Tibial nerve (tissue), 4 donors: Measurements from ENCODE around the gene RAB8A. TPM values are rescaled to one million over a fixed set of nuclear protein-coding genes. Genes with fewer than 3 reads are reported as not detected.

Experiments used
- DNase-seq, 2 donors: peaks; one replicate each; pipeline ENCODE4 v3.0.0-alpha.2; 2019; ENCODE audit warnings: low spot score in 2 of 2
- H3K27ac ChIP-seq, 4 donors: fragments of 200-600 bp; sonication (generic) in 3 of 4; one replicate each; pipeline ENCODE4 v1.5.1; 2017 to 2019; ENCODE audit warnings: mild to moderate bottlenecking in 1 of 4
- H3K27me3 ChIP-seq, 2 donors: fragments of 200-600 bp; sonication (generic) in 1 of 2; one replicate each; pipeline versions ENCODE4 v1.5.1 to v1.6.0; 2017 to 2019
- H3K36me3 ChIP-seq, 3 donors: fragments of 200-600 bp; sonication (generic); one replicate each; pipeline ENCODE4 v1.5.1; 2018 to 2019
- H3K4me1 ChIP-seq, 4 donors: fragments of 200-600 bp; sonication (generic) in 3 of 4; one replicate each; pipeline ENCODE4 v1.5.1; 2017 to 2019
- H3K4me3 ChIP-seq, 4 donors: fragments of 200-600 bp; sonication (generic) in 3 of 4; one replicate each; pipeline ENCODE4 v1.5.1; 2017 to 2019; ENCODE audit warnings: mild to moderate bottlenecking in 1 of 4, moderate library complexity in 1 of 4
- H3K9me3 ChIP-seq, 4 donors: fragments of 200-600 bp; sonication (generic) in 3 of 4; one replicate each; pipeline ENCODE4 v1.5.1; 2017 to 2019
- EP300 ChIP-seq, 2 donors: sonication (generic); formaldehyde crosslinking; IDR thresholded peaks; one replicate each; pipeline ENCODE4 v1.6.1; 2017; ENCODE audit warnings: antibody characterized with exemption in 2 of 2, mild to moderate bottlenecking in 1 of 2
- POLR2A ChIP-seq, 2 donors: fragments of 450-650 bp; IDR thresholded peaks; one replicate each; pipeline ENCODE4 v1.6.1; 2017; ENCODE audit warnings: antibody characterized with exemption in 2 of 2, mild to moderate bottlenecking in 2 of 2, moderate library complexity in 2 of 2
- WGBS, 2 donors: methylation state at CpG; one replicate each; pipeline ENCODE4 v1.1.5; 2018; 5-methylcytosine and 5-hydroxymethylcytosine counted together
- total RNA-seq, 4 donors: library from RNA; depleted of rRNA; stranded (reverse); fragments of >200 nt; gene quantifications; one replicate each; pipeline ENCODE4 v1.1.0, GENCODE V29; 2016
- TF ChIP-seq, protein P1 (sequence below), 5 experiments: fragments of 200-600 bp in 3 of 5; fragments of 450-650 bp in 2 of 5; sonication (generic) in 3 of 5; IDR thresholded peaks; one replicate each; pipeline ENCODE4 v1.5.1; 2016 to 2019; ENCODE audit warnings: antibody characterized with exemption in 5 of 5, mild to moderate bottlenecking in 3 of 5, moderate library complexity in 2 of 5

RAB8A gene
- total RNA-seq, 4 donors from 2014 or later: 27.3 to 42.9 (median 36.3) TPM

DNA sequence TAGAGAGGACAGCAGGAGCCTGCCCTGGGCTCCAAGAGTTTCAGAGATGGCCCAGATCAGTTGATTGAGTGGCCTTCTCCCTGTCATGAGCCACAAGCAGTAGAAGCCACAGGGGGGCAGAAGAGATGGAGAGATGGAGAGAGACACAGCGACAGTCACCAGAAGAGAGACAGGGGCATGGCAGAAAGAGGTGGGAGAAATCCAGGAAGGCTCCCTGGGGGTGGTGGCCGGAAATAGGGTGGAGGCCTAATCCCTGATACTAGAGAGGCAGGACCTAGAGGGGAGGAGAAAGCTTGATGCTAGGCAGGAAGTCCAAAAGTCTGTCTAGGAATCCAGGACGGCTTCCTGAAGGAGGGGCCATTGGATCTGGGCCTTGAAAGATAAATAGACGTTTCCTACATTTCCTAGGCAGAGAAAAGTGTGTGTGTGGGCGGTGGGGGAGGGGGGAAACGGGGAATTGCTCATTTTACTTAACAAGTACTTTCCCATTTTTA is 45.0 kb upstream of the RAB8A start:
- no peak for TF ChIP-seq EP300 (IDR thresholded peaks at IDR 0.05)
- no peak for TF ChIP-seq POLR2A (IDR thresholded peaks at IDR 0.05)
- TF ChIP-seq, protein P1, sequence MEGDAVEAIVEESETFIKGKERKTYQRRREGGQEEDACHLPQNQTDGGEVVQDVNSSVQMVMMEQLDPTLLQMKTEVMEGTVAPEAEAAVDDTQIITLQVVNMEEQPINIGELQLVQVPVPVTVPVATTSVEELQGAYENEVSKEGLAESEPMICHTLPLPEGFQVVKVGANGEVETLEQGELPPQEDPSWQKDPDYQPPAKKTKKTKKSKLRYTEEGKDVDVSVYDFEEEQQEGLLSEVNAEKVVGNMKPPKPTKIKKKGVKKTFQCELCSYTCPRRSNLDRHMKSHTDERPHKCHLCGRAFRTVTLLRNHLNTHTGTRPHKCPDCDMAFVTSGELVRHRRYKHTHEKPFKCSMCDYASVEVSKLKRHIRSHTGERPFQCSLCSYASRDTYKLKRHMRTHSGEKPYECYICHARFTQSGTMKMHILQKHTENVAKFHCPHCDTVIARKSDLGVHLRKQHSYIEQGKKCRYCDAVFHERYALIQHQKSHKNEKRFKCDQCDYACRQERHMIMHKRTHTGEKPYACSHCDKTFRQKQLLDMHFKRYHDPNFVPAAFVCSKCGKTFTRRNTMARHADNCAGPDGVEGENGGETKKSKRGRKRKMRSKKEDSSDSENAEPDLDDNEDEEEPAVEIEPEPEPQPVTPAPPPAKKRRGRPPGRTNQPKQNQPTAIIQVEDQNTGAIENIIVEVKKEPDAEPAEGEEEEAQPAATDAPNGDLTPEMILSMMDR (IDR thresholded peaks at IDR 0.05): peak in 3 of 5 experiments; percentile 7 to 29 (median 19)
- Histone ChIP-seq H3K27ac (peak overlapping the region in 3 of 4 donors; percentile 45 to 50 (median 50)), H3K36me3 (no peaks in the 10 kb centered on the region), H3K27me3 (no peaks in the 10 kb centered on the region), H3K4me1 (peaks cover 0 to 16% (median under 1%) of the 10 kb centered on the region in 4 donors), H3K4me3 (no peak overlapping the region), H3K9me3 (peaks cover 0 to 11% (median 0%) of the 10 kb centered on the region in 4 donors)
- WGBS, 2 donors: 47 to 48% methylated on average over 6 of the region's 6 CpGs
- no peak for DNase-seq

DNA sequence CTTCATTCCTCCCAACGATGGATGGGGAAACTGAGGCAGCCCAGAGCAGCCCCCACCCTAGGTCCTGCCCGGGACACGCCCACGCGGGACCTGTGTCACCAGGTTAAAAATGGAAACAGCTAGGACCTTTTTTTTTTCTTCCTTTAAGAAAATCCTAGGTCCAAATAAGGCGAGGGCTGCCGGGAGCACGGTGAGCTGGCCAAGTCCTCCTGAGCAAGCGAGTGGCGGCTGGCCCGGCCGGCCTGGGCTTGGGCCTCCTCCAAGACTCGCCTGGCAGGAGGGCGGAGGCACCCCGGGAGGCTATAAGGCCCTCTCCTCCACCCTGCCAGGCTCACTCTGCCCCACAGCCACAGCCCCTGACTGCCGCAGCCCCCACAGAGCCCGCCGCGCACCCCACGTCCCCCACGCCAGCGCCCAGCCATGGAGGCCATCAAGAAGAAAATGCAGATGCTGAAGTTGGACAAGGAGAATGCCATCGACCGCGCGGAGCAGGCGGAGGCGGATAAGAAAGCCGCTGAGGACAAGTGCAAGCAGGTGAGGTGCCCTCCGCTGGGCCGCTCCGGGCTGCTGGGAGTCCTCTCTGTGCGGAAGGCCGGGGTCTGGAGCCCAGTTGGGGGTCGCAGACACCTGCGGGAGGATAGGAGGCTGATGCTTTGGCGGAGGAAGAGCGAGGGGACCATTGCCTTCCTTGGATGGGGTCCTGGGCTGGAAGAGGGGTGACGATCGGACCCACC is 44.3 kb upstream of the RAB8A start:
- H3K9me3 ChIP-seq: peaks cover 0 to 4% (median 0%) of the 10 kb centered on the region in 4 donors
- peak overlapping the region in 3 of 4 donors; percentile 45 to 67 (median 50) for H3K27ac ChIP-seq
- DNase-seq: no peak
- TF ChIP-seq EP300 (IDR thresholded peaks at IDR 0.05): peak in 1 of 2 donors; percentile 42
- no peak for TF ChIP-seq POLR2A (IDR thresholded peaks at IDR 0.05)
- TF ChIP-seq, protein P1 (IDR thresholded peaks at IDR 0.05): no peak
- no peaks in the 10 kb centered on the region for H3K27me3 ChIP-seq
- WGBS, 2 donors: 68% methylated on average over 34 to 40 of the region's 40 CpGs
- H3K36me3 ChIP-seq: no peaks in the 10 kb centered on the region
- H3K4me1 ChIP-seq: peaks cover 0 to 17% (median 4%) of the 10 kb centered on the region in 4 donors
- peak overlapping the region in 2 of 4 donors; percentile 13 to 39 for H3K4me3 ChIP-seq

- Histone ChIP-seq H3K27me3 (no peaks in the 10 kb centered on the region), H3K9me3 (no peaks in the 10 kb centered on the region), H3K27ac (peak overlapping the region in 1 of 4 donors; percentile 11), H3K36me3 (no peaks in the 10 kb centered on the region), H3K4me1 (peaks cover 0 to 17% (median 4%) of the 10 kb centered on the region in 4 donors), H3K4me3 (peak overlapping the region in 1 of 4 donors; percentile 39)
- TF ChIP-seq, protein P1 (IDR thresholded peaks at IDR 0.05): no peak
- 75 to 80% methylated on average over 10 of the region's 10 CpGs for WGBS, 2 donors
- no peak for DNase-seq
Measured at GRCh38 chr19:16068696-16069259, 42.9 kb upstream of the RAB8A start.

DNA sequence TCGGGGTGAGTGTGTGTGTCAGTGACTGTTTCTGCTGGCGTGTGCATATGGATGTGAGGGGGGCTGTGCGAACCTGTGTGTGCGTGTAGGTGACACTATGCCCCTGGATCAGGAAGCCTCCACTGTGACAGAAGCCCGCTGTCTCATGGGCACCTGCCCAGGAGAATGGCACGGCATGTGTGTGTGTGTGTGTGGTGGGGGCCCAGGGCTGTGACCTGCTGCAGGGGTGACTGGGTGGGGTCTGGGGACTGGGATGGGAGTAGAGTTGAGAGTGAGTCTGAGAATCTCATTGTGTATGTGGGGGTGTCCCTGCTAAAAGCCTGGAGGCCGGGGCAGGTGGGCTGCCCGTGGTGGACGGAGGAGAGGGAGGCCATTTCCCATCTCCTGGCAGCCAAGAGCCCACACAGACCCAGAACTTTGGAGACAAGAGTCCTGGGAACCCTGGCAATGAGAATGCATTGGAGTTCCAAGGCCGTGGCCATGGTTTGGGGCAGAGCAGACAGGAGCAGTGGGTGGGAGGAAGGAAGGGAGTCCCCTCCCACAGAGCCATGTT is 41.8 kb upstream of the RAB8A start:
- peak overlapping the region in 2 of 4 donors; percentile 3 to 21 for H3K4me3 ChIP-seq
- no peaks in the 10 kb centered on the region for H3K27me3 ChIP-seq
- peak overlapping the region in 3 of 4 donors; percentile 60 to 89 (median 73) for H3K27ac ChIP-seq
- DNase-seq: no peak
- H3K4me1 ChIP-seq: peaks cover 0 to 17% (median 4%) of the 10 kb centered on the region in 4 donors
- no peaks in the 10 kb centered on the region for H3K36me3 ChIP-seq
- 79 to 88% methylated on average over 10 of the region's 10 CpGs for WGBS, 2 donors
- TF ChIP-seq POLR2A (IDR thresholded peaks at IDR 0.05) (no peak), EP300 (IDR thresholded peaks at IDR 0.05) (no peak)
- TF ChIP-seq, protein P1 (IDR thresholded peaks at IDR 0.05): no peak
- H3K9me3 ChIP-seq: no peaks in the 10 kb centered on the region
